HepG2 (cell line): ENCODE results near the gene ZKSCAN2. TPM values are rescaled to one million over a fixed set of nuclear protein-coding genes. Genes with fewer than 3 reads are reported as not detected.

Source experiments
- ARID3A ChIP-seq: IDR thresholded peaks from 2 replicates; pipeline ENCODE4 v1.6.1; 2012; ENCODE audit warnings: low read depth, low read length, improper control_type of control experiment
- ARID5B ChIP-seq: IDR thresholded peaks from 2 replicates; pipeline ENCODE4 v1.4.0; 2020; ENCODE audit warnings: mild to moderate bottlenecking, missing genetic modification reagents
- GFI1 ChIP-seq: sonication (generic); formaldehyde crosslinking; IDR thresholded peaks from 2 replicates; pipeline ENCODE4 v1.5.0; 2020; ENCODE audit warnings: missing genetic modification reagents, mild to moderate bottlenecking, borderline replicate concordance
- MBD4 ChIP-seq: IDR thresholded peaks from 2 replicates; pipeline ENCODE4 v1.6.1; 2012; ENCODE audit warnings: low read length, inconsistent platforms, borderline replicate concordance
- PAF1 ChIP-seq: IDR thresholded peaks from 2 replicates; pipeline ENCODE4 v1.6.1; 2016; ENCODE audit warnings: missing genetic modification reagents, missing compliant biosample characterization
- PAXIP1 ChIP-seq: sonication (generic); formaldehyde crosslinking; conservative IDR thresholded peaks from 2 replicates; pipeline ENCODE4 v1.4.0; 2020; ENCODE audit warnings: mild to moderate bottlenecking, missing genetic modification reagents, moderate library complexity
- SRSF9 ChIP-seq: fragments of 200-400 bp; formaldehyde crosslinking; IDR thresholded peaks from 2 replicates; pipeline ENCODE4 v1.6.1; 2018; ENCODE audit warnings: borderline replicate concordance, mild to moderate bottlenecking, low read depth, low read length; ENCODE audit not compliant: insufficient read depth, poor library complexity, severe bottlenecking
- THYN1 ChIP-seq: sonication (generic); formaldehyde crosslinking; IDR thresholded peaks from 2 replicates; pipeline ENCODE4 v1.8.1; 2023; ENCODE audit warnings: low read depth, mild to moderate bottlenecking, moderate library complexity, missing genetic modification reagents, borderline replicate concordance
- YEATS2 ChIP-seq: sonication (generic); formaldehyde crosslinking; IDR thresholded peaks from 2 replicates; pipeline ENCODE4 v1.4.0; 2020; ENCODE audit warnings: missing genetic modification reagents, borderline replicate concordance
- ZNF644 ChIP-seq: IDR thresholded peaks from 2 replicates; pipeline ENCODE4 v1.6.1; 2016; ENCODE audit warnings: low read depth
- ZNF841 ChIP-seq: sonication (generic); formaldehyde crosslinking; IDR thresholded peaks from 2 replicates; pipeline ENCODE4 v1.8.1; 2023; ENCODE audit warnings: missing genetic modification reagents, borderline replicate concordance
- ZSCAN30 ChIP-seq: sonication (generic); formaldehyde crosslinking; IDR thresholded peaks from 2 replicates; pipeline ENCODE4 v1.5.0; 2020; ENCODE audit warnings: mild to moderate bottlenecking, missing genetic modification reagents
- polyA plus RNA-seq, 8 experiments: library from polyadenylated mRNA; depleted of rRNA in 3 of 8; stranded (reverse) in 7 of 8; unstranded in 1 of 8; fragments of >200 nt; fragmentation: Illumina TruSeq in 4 of 8; extraction: Trizol in 4 of 8; gene quantifications; 2 replicates each; pipeline versions ENCODE4 v1.2.1 to v1.2.3, GENCODE V29; 2011 to 2016; ENCODE audit warnings: low read depth in 4 of 8, missing spikeins in 1 of 8, mixed read lengths in 1 of 8; ENCODE audit not compliant: insufficient read depth in 1 of 8
- total RNA-seq, 5 experiments: library from RNA; depleted of rRNA; stranded (reverse); fragments of >200 nt; fragmentation: Illumina TruSeq; extraction: Trizol; gene quantifications; 2 replicates each; pipeline ENCODE4 v1.2.3, GENCODE V29; 2016; ENCODE audit warnings: low read depth in 1 of 5
- TF ChIP-seq, protein P1 (sequence below): sonication (generic); formaldehyde crosslinking; IDR thresholded peaks from 2 replicates; pipeline ENCODE4 v1.8.0; 2022; ENCODE audit warnings: mild to moderate bottlenecking, missing genetic modification reagents, moderate library complexity

ZKSCAN2 gene
- total and polyA plus RNA-seq, 2 of the 13 experiments (the other 11 are each of a cell fraction or from before 2014, with no cell fraction given): 4.2 to 11.1 TPM

GRCh38 chr16:25257956-25258860 is 563 bp upstream of the ZKSCAN2 start (continued):
- TF ChIP-seq ARID3A (peak; percentile 64; the same call in 1 of the 2 replicates), SRSF9 (no peak), MBD4 (no peak), ARID5B (CRISPR knock-in tag) (peak; percentile 66; the same call in 1 of the 2 replicates), THYN1 (CRISPR knock-in tag) (0 out of 2 replicates have a peak, but pooled peaks have one; percentile 24), ZNF841 (peak; percentile 93; the same call in 1 of the 2 replicates), GFI1 (CRISPR knock-in tag) (peak; percentile 81), PAXIP1 (no peak; the same call in 1 of the 2 replicates), YEATS2 (CRISPR knock-in tag) (peak; percentile 96), ZSCAN30 (peak; percentile 70; the same call in 1 of the 2 replicates), ZNF644 (CRISPR knock-in tag) (peak; percentile 85), PAF1 (no peak)
- TF ChIP-seq, protein P1, sequence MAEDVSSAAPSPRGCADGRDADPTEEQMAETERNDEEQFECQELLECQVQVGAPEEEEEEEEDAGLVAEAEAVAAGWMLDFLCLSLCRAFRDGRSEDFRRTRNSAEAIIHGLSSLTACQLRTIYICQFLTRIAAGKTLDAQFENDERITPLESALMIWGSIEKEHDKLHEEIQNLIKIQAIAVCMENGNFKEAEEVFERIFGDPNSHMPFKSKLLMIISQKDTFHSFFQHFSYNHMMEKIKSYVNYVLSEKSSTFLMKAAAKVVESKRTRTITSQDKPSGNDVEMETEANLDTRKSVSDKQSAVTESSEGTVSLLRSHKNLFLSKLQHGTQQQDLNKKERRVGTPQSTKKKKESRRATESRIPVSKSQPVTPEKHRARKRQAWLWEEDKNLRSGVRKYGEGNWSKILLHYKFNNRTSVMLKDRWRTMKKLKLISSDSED (CRISPR knock-in tag): no peak
